ENCODE results near the gene ADRB2.

ADRB2 gene

DNA sequence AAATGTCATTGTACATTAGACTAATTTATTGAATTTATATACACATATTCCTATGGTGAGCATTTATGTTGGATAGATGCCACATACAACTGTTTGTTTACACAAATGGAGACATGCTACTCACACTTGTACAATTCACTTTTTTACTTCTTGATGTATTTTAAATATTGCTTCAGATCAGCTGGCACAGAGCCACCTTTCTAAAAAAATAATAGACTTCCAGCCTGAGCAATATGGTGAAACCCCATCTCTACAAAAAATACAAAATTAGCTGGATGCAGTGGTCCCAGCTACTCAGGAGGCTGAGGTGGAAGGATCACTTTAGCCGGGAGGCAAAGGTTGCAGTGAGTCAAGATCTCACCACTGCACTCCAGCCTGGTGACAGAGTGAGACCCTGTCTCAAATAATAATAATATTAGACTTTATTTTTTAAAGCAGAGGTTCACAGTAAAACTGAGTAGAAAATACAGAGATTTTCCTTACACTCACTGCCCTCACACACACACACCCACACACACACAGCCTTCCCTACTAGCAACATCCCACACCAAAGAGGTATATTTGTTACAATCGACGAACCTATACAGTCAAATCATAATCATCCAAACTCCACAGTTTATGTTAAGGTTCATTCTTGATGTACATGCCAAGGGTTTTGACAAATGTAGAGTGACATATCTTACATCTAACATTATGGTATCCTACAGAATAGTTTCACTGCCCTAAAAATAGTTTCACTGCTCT is 16.5 kb upstream of the ADRB2 start:
- peak overlapping the region; percentile 62 for H3K4me2 ChIP-seq (ENCODE audit: low read length)
- peak overlapping the region; percentile 74; the same call in 1 of the 2 replicates for H2AFZ ChIP-seq (ENCODE audit: low read length)
- H3K9ac ChIP-seq (ENCODE audit: low read length) = peak overlapping the region; percentile 11; the same call in 1 of the 2 replicates
- H4K20me1 ChIP-seq (ENCODE audit: insufficient read depth, low read length) = no peaks in the 10 kb centered on the region
- no peaks in the 10 kb centered on the region for H3K9me3 ChIP-seq (ENCODE audit: low read length)
- H3K27me3 ChIP-seq (ENCODE audit: insufficient read depth, low read length) = no peaks in the 10 kb centered on the region
- H3K9me2 ChIP-seq (ENCODE audit: low read depth, low read length) = no peaks in the 10 kb centered on the region
- peak overlapping the region; percentile 45 for H3K4me3 ChIP-seq (ENCODE audit: low read depth, low read length, poor library complexity, severe bottlenecking)
- TF ChIP-seq EZH2 (IDR thresholded peaks at IDR 0.05; ENCODE audit: borderline replicate concordance, low read length) = no peak
- TF ChIP-seq, protein P1, sequence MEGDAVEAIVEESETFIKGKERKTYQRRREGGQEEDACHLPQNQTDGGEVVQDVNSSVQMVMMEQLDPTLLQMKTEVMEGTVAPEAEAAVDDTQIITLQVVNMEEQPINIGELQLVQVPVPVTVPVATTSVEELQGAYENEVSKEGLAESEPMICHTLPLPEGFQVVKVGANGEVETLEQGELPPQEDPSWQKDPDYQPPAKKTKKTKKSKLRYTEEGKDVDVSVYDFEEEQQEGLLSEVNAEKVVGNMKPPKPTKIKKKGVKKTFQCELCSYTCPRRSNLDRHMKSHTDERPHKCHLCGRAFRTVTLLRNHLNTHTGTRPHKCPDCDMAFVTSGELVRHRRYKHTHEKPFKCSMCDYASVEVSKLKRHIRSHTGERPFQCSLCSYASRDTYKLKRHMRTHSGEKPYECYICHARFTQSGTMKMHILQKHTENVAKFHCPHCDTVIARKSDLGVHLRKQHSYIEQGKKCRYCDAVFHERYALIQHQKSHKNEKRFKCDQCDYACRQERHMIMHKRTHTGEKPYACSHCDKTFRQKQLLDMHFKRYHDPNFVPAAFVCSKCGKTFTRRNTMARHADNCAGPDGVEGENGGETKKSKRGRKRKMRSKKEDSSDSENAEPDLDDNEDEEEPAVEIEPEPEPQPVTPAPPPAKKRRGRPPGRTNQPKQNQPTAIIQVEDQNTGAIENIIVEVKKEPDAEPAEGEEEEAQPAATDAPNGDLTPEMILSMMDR (IDR thresholded peaks at IDR 0.05; ENCODE audit: low read length) = no peak
- no peak overlapping the region for H3K27ac ChIP-seq (ENCODE audit: low read depth, low read length, poor library complexity, severe bottlenecking)
- no peaks in the 10 kb centered on the region for H3K36me3 ChIP-seq (ENCODE audit: insufficient read depth, low read length)
- peaks cover 24% of the 10 kb centered on the region for H3K4me1 ChIP-seq (ENCODE audit: insufficient read depth, low read length, severe bottlenecking)
- H3K79me2 ChIP-seq (ENCODE audit: insufficient read depth, low read length) = no peaks in the 10 kb centered on the region
- H3F3A ChIP-seq (ENCODE audit: insufficient read depth, low read length) = no peaks in the 10 kb centered on the region

DNA sequence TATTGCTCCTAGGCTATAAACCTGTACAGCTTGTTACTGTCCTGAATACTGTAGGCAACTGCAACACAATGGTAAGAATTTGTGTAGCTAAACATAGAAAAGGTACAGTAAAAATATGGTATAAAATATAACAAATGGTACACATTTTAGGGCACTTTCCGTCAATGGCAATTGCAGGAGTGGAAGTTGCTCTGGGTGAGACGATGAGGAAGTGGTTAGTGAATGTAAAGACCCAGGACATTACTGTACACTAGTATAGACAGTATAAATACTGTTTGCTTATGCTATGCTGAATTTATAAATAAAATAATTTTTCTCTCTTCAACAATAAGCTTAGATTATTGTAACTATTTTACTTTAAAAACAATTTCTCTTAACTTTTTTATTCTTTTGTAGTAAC is 15.6 kb upstream of the ADRB2 start:
- H4K20me1 ChIP-seq (ENCODE audit: insufficient read depth, low read length) = no peaks in the 10 kb centered on the region
- H2AFZ ChIP-seq (ENCODE audit: low read length) = no peak overlapping the region
- no peak overlapping the region for H3K4me2 ChIP-seq (ENCODE audit: low read length)
- no peak overlapping the region for H3K4me3 ChIP-seq (ENCODE audit: low read depth, low read length, poor library complexity, severe bottlenecking)
- TF ChIP-seq, protein P1 (IDR thresholded peaks at IDR 0.05; ENCODE audit: low read length) = no peak
- TF ChIP-seq EZH2 (IDR thresholded peaks at IDR 0.05; ENCODE audit: borderline replicate concordance, low read length) = no peak
- H3K9me2 ChIP-seq (ENCODE audit: low read depth, low read length) = no peaks in the 10 kb centered on the region
- H3F3A ChIP-seq (ENCODE audit: insufficient read depth, low read length) = no peaks in the 10 kb centered on the region
- no peaks in the 10 kb centered on the region for H3K27me3 ChIP-seq (ENCODE audit: insufficient read depth, low read length)
- H3K9ac ChIP-seq (ENCODE audit: low read length) = no peak overlapping the region
- peaks cover 24% of the 10 kb centered on the region for H3K4me1 ChIP-seq (ENCODE audit: insufficient read depth, low read length, severe bottlenecking)
- no peaks in the 10 kb centered on the region for H3K9me3 ChIP-seq (ENCODE audit: low read length)
- H3K27ac ChIP-seq (ENCODE audit: low read depth, low read length, poor library complexity, severe bottlenecking) = no peak overlapping the region
- H3K36me3 ChIP-seq (ENCODE audit: insufficient read depth, low read length) = no peaks in the 10 kb centered on the region
- no peaks in the 10 kb centered on the region for H3K79me2 ChIP-seq (ENCODE audit: insufficient read depth, low read length)

DNA sequence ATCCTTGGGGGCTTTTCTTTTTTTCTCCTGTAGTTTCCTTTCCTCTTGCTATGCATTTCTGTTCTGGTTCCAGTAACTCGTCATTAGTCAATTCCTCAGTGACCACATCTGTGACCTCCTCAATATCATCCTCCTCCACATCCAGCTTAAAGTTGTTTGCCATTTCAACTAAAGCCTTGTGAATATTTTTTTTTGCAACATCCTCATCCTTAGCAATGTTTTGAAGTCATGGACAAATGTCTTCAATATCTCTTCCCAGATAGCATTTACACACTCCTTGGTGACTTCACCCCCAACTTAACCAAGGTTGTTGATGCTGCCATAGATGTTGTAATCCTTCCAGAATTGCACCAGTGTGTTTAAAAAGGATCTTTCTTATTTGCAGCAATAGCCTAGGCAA is 14.7 kb upstream of the ADRB2 start:
- H3K4me2 ChIP-seq (ENCODE audit: low read length) = no peak overlapping the region
- no peaks in the 10 kb centered on the region for H4K20me1 ChIP-seq (ENCODE audit: insufficient read depth, low read length)
- no peaks in the 10 kb centered on the region for H3K9me3 ChIP-seq (ENCODE audit: low read length)
- no peak overlapping the region for H2AFZ ChIP-seq (ENCODE audit: low read length)
- H3K4me3 ChIP-seq (ENCODE audit: low read depth, low read length, poor library complexity, severe bottlenecking) = no peak overlapping the region
- TF ChIP-seq, protein P1 (IDR thresholded peaks at IDR 0.05; ENCODE audit: low read length) = no peak
- no peak for TF ChIP-seq EZH2 (IDR thresholded peaks at IDR 0.05; ENCODE audit: borderline replicate concordance, low read length)
- no peaks in the 10 kb centered on the region for H3F3A ChIP-seq (ENCODE audit: insufficient read depth, low read length)
- H3K4me1 ChIP-seq (ENCODE audit: insufficient read depth, low read length, severe bottlenecking) = peaks cover 24% of the 10 kb centered on the region
- H3K9ac ChIP-seq (ENCODE audit: low read length) = no peak overlapping the region
- H3K79me2 ChIP-seq (ENCODE audit: insufficient read depth, low read length) = no peaks in the 10 kb centered on the region
- no peak overlapping the region for H3K27ac ChIP-seq (ENCODE audit: low read depth, low read length, poor library complexity, severe bottlenecking)
- H3K36me3 ChIP-seq (ENCODE audit: insufficient read depth, low read length) = no peaks in the 10 kb centered on the region
- H3K27me3 ChIP-seq (ENCODE audit: insufficient read depth, low read length) = no peaks in the 10 kb centered on the region
- no peaks in the 10 kb centered on the region for H3K9me2 ChIP-seq (ENCODE audit: low read depth, low read length)
